Smooth muscle cell (in vitro differentiated cells): Measurements from ENCODE around the gene TMTC3. TPM values are rescaled to one million over a fixed set of nuclear protein-coding genes. Genes with fewer than 3 reads are reported as not detected.

Source experiments
- DNase-seq: peaks from one replicate; lab custom pipeline; 2025; ENCODE audit not compliant: unreplicated experiment; lab: John Stamatoyannopoulos, UW
- H2AFZ ChIP-seq: fragments of 200-600 bp; sonication (generic); 2 replicates; pipeline ENCODE4 v1.6.0; 2016; ENCODE audit warnings: antibody characterized with exemption, low read depth, mild to moderate bottlenecking
- H3F3A ChIP-seq: fragments of 200-600 bp; sonication (generic); 2 replicates; pipeline ENCODE4 v1.6.0; 2017; ENCODE audit warnings: antibody characterized with exemption, low read depth
- H3K27ac ChIP-seq: fragments of 200-600 bp; sonication (generic); 2 replicates; pipeline ENCODE4 v1.5.1; 2016; ENCODE audit warnings: low read depth, mild to moderate bottlenecking
- H3K27me3 ChIP-seq: fragments of 200-600 bp; sonication (generic); 2 replicates; pipeline ENCODE4 v1.6.1; 2016; ENCODE audit warnings: low read depth, mild to moderate bottlenecking
- H3K36me3 ChIP-seq: fragments of 200-600 bp; sonication (generic); 2 replicates; pipeline ENCODE4 v1.5.1; 2016; ENCODE audit warnings: low read depth
- H3K4me1 ChIP-seq: fragments of 200-600 bp; sonication (generic); 2 replicates; pipeline ENCODE4 v1.5.1; 2016; ENCODE audit warnings: low read depth
- H3K4me2 ChIP-seq: fragments of 200-600 bp; sonication (generic); 2 replicates; pipeline ENCODE4 v1.6.0; 2016; ENCODE audit warnings: mild to moderate bottlenecking
- H3K4me3 ChIP-seq: fragments of 200-600 bp; sonication (generic); 2 replicates; pipeline ENCODE4 v1.5.1; 2016; ENCODE audit warnings: mild to moderate bottlenecking
- H3K79me2 ChIP-seq: fragments of 200-600 bp; sonication (generic); 2 replicates; pipeline ENCODE4 v1.6.0; 2016; ENCODE audit warnings: low read depth, mild to moderate bottlenecking
- H3K9ac ChIP-seq: fragments of 200-600 bp; sonication (generic); 2 replicates; pipeline ENCODE4 v1.6.0; 2016; ENCODE audit warnings: low read depth
- H3K9me3 ChIP-seq: fragments of 200-600 bp; sonication (generic); replicated peaks from 2 replicates; pipeline ENCODE4 v1.5.1; 2016; ENCODE audit warnings: low read depth
- H4K20me1 ChIP-seq: fragments of 200-600 bp; sonication (generic); 2 replicates; pipeline ENCODE4 v1.6.0; 2016; ENCODE audit warnings: low read depth
- WGBS: methylation state at CpG from one replicate; pipeline ENCODE4 v1.1.7; 2016; ENCODE audit warnings: low lambda C conversion rate; 5-methylcytosine and 5-hydroxymethylcytosine counted together
- polyA plus RNA-seq: library from polyadenylated mRNA; unstranded; fragments of >200 nt; fragmentation: Nextera tagmentation; extraction: Ambion mirVana; gene quantifications from 2 replicates; pipeline ENCODE4 v1.2.1, GENCODE V29; 2016
- total RNA-seq: library from RNA; depleted of rRNA; stranded (reverse); fragments of >200 nt; gene quantifications from 2 replicates; pipeline ENCODE4 v1.2.3, GENCODE V29; 2014
- TF ChIP-seq, protein P1 (sequence below): fragments of 200-600 bp; sonication (generic); IDR thresholded peaks from 2 replicates; pipeline ENCODE4 v1.5.1; 2017; ENCODE audit warnings: borderline replicate concordance, mild to moderate bottlenecking, antibody characterized with exemption; ENCODE audit not compliant: insufficient read depth, poor library complexity, severe bottlenecking

Gene TMTC3
- total and polyA plus RNA-seq, 2 experiments from 2014 or later: 8.7 to 49.3 TPM

DNA sequence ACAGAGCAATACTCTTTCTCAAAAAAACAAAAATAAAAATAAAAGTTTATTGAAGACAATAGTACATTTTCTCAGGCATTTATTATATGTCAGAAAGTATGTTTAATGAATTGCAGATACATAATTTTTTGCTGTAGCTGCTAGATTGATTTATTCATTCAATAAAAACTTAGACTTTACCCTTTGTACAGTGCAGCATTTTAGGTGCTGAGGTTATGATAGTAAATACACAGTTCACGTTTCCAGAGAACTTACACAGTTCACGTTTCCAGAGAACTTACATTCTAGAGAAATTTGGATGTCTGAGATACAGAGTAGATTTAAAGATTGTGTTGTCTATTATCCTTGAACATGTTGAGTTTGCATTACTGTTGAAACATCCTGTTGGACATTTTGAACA is 25.3 kb downstream of the TMTC3 start:
- no peak overlapping the region for H2AFZ ChIP-seq
- no peak overlapping the region for H3K9ac ChIP-seq
- WGBS: 95% methylated on average over 2 of the region's 2 CpGs
- no peak overlapping the region for H3K4me2 ChIP-seq
- no peak for DNase-seq
- H3K4me3 ChIP-seq: no peak overlapping the region
- no peaks in the 10 kb centered on the region for H3F3A ChIP-seq
- H4K20me1 ChIP-seq: no peaks in the 10 kb centered on the region
- no peaks in the 10 kb centered on the region for H3K4me1 ChIP-seq
- H3K27me3 ChIP-seq: no peaks in the 10 kb centered on the region
- no peak overlapping the region for H3K27ac ChIP-seq
- no peaks in the 10 kb centered on the region for H3K79me2 ChIP-seq
- no peaks in the 10 kb centered on the region for H3K9me3 ChIP-seq
- peaks cover 6% of the 10 kb centered on the region for H3K36me3 ChIP-seq
- TF ChIP-seq, protein P1, sequence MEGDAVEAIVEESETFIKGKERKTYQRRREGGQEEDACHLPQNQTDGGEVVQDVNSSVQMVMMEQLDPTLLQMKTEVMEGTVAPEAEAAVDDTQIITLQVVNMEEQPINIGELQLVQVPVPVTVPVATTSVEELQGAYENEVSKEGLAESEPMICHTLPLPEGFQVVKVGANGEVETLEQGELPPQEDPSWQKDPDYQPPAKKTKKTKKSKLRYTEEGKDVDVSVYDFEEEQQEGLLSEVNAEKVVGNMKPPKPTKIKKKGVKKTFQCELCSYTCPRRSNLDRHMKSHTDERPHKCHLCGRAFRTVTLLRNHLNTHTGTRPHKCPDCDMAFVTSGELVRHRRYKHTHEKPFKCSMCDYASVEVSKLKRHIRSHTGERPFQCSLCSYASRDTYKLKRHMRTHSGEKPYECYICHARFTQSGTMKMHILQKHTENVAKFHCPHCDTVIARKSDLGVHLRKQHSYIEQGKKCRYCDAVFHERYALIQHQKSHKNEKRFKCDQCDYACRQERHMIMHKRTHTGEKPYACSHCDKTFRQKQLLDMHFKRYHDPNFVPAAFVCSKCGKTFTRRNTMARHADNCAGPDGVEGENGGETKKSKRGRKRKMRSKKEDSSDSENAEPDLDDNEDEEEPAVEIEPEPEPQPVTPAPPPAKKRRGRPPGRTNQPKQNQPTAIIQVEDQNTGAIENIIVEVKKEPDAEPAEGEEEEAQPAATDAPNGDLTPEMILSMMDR: no peak

DNA sequence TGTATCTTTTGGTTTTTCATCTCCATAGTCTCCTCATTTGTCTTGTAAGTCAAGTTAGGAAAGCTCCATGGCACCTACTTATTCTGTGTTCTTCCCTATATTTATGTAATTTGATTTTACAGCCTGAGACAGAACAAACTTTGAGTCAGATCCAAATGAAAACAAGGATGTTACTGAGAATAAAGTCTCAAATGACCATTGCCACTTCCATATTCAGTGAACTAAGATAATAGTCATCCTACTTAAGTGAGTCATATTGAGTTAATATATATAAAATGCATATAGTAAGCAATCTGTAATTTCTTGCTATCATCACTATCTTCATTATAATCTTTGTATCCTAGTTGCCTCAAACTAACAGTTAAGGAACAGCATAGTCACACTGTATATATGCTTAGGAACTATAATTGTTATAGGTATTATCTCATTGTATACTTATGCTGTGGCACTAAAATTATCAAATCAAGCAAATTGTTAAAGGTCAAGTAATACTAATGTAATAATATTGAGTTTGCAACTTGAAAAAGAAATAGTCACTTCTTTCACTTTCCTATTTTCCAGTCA is 30.8 kb downstream of the TMTC3 start:
- Histone ChIP-seq H3K4me1 (no peaks in the 10 kb centered on the region), H3K27me3 (no peaks in the 10 kb centered on the region), H3K4me3 (no peak overlapping the region), H3K9me3 (no peaks in the 10 kb centered on the region), H3K79me2 (no peaks in the 10 kb centered on the region), H4K20me1 (no peaks in the 10 kb centered on the region), H3K4me2 (no peak overlapping the region), H3K27ac (no peak overlapping the region), H2AFZ (no peak overlapping the region), H3K9ac (no peak overlapping the region), H3F3A (no peaks in the 10 kb centered on the region), H3K36me3 (peaks cover 8% of the 10 kb centered on the region)
- TF ChIP-seq, protein P1: no peak
- no peak for DNase-seq

DNA sequence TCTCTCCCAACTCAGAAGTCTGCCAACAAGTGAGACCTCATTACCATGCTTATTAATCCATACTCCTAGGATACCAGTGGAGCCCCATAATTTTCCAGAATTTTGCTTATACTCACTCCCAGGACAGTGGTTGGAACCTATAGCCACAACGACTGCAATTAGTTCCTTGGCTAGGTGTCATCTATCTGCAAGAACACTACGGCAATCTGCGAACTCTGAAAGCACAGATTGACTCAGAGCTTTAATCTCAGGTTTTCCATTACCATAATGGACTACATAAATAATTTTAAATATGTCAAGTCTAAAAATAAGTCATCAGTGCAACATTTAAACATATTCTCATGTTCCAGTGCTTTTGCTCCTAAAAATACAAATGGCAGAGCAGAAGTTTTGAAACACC is 33.4 kb downstream of the TMTC3 start:
- H3K9me3 ChIP-seq: no peaks in the 10 kb centered on the region
- TF ChIP-seq, protein P1: no peak
- H3K4me3 ChIP-seq: no peak overlapping the region
- DNase-seq: no peak
- H3K27ac ChIP-seq: no peak overlapping the region
- WGBS: 96% methylated on average over 3 of the region's 3 CpGs
- no peaks in the 10 kb centered on the region for H3K27me3 ChIP-seq
- no peaks in the 10 kb centered on the region for H4K20me1 ChIP-seq
- H2AFZ ChIP-seq: no peak overlapping the region
- H3K4me1 ChIP-seq: no peaks in the 10 kb centered on the region
- H3K79me2 ChIP-seq: no peaks in the 10 kb centered on the region
- no peaks in the 10 kb centered on the region for H3F3A ChIP-seq
- H3K9ac ChIP-seq: no peak overlapping the region
- no peak overlapping the region for H3K4me2 ChIP-seq
- H3K36me3 ChIP-seq: peaks cover 8% of the 10 kb centered on the region

DNA sequence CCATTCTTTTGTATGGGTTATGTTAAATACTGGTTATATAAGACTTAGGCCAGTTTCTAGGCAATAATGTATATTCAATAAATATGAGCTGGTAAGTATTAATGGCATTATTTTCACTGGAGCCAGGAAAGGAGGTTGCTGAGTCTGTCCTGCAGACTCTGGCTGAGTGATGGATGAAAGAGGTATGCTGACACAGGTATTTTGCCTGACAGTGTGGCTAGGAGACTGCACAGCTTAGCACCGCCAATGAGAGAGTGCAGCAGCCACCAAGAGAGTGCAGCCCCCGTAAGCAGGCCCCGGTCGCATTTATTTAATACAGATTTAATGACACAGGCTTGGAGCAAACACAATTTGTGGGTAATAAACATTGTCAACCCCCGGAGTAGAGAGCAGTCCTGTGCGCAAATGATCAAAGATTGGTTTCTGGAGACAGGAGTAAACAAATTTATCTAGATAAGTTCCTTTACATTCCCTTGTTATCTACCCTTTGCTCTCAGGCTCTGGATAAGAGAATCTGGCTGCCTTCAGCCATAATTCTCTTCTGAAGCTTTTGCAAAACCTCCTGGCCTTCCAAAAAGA is 37.4 kb downstream of the TMTC3 start:
- Histone ChIP-seq H3K4me1 (no peaks in the 10 kb centered on the region), H2AFZ (no peak overlapping the region), H3K27me3 (no peaks in the 10 kb centered on the region), H3K4me2 (no peak overlapping the region), H3K9ac (no peak overlapping the region), H3K79me2 (no peaks in the 10 kb centered on the region), H4K20me1 (no peaks in the 10 kb centered on the region), H3F3A (no peaks in the 10 kb centered on the region), H3K4me3 (no peak overlapping the region), H3K9me3 (no peaks in the 10 kb centered on the region), H3K27ac (no peak overlapping the region), H3K36me3 (no peaks in the 10 kb centered on the region)
- no peak for DNase-seq
- TF ChIP-seq, protein P1: no peak
- 68% methylated on average over 6 of the region's 6 CpGs for WGBS
